EH (cell line): ENCODE data around the gene IL26.

Experiments used
- DNase-seq: peaks from one replicate; pipeline ENCODE4 v3.0.0-alpha.2; 2015; ENCODE audit warnings: low read depth

The IL26 gene

DNA sequence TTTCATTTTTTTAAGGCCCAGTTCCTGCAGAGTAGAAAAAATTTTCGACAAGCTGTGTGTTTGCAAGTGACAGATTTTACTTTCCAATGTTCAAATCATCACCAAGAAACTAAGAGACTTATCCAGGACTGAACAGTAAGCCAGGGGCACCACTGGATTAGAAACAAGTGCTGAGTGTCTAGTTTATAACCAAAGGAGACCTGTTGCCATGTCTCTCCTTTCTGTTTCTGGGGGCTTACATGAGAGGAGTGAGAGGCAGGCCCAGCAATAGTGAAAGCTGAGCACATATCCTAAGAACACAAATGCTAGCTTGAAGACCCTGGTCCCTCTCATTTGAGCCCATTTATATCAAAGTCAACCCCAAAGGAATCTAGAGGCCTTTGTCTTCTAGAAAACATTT is 69.0 kb downstream of the IL26 start:
- no peak for DNase-seq

DNA sequence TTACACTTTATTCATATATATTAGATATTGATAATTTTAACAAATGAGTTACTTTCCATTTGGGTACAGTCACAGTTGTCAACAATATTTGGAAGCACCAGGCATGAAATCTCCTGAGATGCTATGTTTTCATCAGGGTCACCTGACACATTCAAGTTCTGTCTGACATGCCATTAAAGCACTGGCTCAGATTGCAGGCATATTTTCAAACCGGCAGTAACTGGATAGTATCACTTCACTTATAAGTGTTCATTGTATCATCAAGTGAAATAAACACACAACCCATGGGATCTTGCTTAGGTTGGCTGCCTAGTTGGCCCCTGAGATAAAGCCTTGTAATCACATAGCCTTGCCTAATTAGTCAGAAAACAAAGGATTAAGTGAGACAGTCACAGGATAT is 70.8 kb downstream of the IL26 start:
- no peak for DNase-seq
